NCI-H2227 treated with DMSO at 0.1 percent for 48 hours (cell line): ENCODE measurements around the gene ADSS1.
"Not testable (repeated sequence)": the region's sequence is repeated elsewhere in the genome, so short reads cannot be mapped to it uniquely, and the experiment has no call there.

Experiments used
- DNase-seq: peaks from one replicate; lab custom pipeline; 2025; lab: John Stamatoyannopoulos, UW

The ADSS1 gene

DNA sequence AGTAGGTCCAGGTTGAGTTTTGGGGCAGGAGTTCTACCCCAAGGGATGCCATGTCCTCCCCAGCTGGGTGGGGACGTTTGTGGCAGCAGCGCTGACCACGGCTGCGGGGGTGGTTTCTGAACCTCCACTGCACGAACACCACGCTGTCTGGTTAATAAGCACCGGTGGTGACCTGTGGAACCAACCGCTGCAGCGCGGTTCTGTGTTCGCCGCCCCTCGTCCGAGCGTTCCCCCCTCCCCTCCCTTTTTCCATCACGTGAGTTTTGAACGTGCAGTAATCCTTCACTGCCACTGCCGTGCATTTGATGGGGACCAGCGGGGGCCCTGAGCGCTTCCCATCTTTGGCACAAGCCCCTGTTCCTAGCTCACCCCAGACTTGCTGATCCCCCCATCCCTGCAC lies 6.4 kb upstream of the ADSS1 start:
- peak; percentile 13 for DNase-seq

DNA sequence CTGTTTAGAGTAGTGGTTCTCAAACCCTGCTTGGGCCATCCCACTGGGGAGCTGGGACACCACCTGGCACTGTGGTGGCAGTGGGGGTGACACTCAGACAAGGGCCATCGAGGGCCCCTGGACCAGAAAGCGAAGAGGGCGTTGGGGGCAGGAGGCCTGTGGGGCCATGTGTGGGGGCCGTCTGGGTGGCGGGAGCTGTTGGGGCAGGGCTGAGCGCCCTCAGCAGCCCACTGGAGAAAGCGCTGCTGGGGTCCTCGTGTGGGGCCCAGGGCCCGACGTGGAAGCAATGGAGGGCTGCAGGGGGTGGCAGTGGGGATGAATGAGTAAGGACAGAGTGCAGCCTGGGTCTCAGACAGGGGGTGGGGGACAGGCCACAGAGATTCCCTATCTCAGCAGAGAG lies 5.9 kb upstream of the ADSS1 start:
- DNase-seq: no peak

DNA sequence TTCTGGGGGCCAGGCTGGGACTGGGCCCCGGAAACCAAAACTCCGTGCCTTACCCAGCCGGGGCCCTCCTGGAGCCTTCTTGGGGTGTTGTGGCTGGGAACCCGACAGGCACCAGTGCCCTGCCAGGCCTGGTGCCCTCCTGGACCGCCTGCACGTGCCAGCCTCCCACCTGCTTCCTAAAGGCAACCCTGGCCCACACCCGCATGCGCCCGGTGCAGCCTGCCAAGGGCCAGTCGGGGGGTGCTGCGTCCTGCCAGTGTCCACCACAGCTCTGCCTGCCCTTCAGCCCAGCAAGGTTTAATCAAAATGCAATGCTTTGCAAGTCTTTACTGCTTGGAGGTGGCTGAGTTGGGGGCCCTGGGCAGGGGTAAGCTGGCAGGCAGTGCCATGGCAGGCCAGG lies 5.2 kb upstream of the ADSS1 start:
- no peak for DNase-seq

DNA sequence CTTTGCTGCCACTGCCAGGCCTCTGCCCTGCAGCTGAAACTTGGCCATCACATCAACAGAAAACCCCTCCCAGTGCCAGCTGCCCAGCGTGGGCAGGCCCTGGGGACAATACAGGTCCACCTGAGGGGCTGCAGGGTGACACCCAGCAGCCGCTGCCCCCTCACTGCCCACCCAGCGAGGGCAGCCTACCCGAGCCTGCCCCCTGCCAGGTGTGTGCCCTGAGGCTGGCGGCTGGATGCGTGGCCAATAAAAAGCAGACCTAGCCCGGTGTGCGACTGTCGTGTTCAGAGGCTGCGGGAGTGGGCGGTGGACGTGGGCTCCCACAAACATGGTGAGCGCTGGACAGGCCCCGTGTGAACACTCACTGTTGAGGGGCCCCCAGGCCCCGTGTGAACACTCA lies 4.7 kb upstream of the ADSS1 start:
- no peak for DNase-seq

DNA sequence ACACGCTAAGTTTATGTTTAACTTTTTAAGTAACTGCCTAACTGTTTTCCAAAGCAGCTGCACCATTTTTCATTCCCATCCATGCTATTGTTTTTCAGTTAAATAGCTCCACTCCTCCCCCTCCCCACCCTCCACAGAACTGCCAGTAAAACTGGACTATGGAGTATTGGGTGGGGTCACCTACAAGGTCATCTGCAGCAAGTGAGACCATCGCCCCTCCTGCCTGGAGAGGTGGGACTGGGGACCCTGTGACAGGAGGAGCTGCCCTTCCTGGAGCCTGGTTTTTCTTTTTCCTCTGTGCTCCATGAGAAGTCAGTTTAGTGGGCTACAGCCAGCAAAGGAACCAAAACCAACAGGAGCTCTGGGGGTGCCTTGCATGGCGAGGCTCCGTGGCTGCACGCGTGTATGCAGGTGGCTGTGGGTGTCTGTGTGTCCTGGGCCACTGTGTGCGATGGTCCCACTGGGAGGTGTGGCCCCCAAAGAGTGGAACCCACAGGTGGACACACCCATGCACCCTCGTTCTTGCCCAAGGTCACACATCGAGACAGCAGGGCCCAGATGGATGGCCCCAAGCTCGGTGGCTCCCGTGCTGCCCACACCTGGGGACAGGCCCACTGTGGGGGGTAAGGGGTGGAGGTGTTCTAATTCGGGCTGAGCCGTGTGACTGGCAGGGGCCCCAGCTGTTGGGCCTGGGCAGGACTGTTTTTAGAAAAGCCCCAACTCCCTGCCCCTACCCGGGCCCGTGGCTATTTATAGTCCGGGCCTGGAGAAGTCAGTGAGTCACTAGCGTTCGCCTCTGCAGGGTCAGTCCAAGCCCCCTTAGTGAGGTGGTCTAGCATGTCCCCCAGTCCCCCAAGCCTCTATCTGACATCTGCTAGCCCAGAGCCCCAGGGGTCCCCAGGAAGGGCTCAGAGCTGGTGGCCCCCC lies 2.3 kb upstream of the ADSS1 start:
- DNase-seq: no peak

DNA sequence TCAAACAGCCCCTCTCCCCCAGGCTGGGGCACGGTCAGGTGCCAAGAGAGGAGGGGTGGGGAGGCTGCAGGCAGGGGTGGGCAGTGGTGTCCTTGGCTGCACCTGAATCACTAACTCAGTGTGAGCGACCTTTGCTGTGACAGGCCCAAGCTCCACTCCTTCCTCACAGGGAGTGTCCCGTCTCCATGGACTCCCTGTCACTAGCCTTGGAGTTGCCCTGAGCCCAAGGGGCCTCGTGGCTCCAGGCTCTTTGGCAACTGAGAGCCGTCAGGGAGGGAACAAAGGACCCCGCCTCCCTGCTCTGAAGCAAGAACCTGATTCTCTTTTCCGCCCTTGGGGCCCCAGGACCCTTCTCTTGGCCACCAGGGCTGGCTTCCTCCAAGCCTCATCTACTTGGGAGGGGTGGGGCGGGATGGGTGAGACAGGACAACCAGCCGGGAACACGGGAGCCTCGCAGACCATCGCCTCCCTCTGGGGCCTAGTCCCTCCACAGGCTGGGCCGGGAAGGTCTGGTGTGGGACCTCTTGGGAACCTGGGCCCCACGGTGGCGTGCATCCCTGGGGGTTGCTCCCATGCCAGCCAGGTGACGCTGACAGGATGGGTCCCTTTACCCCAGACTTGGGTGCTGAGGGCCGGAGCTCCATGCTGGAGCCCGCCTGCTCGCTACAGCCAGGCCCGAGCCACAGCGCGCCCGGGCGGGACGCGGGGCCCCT lies 935 bp upstream of the ADSS1 start:
- DNase-seq: no peak

DNA sequence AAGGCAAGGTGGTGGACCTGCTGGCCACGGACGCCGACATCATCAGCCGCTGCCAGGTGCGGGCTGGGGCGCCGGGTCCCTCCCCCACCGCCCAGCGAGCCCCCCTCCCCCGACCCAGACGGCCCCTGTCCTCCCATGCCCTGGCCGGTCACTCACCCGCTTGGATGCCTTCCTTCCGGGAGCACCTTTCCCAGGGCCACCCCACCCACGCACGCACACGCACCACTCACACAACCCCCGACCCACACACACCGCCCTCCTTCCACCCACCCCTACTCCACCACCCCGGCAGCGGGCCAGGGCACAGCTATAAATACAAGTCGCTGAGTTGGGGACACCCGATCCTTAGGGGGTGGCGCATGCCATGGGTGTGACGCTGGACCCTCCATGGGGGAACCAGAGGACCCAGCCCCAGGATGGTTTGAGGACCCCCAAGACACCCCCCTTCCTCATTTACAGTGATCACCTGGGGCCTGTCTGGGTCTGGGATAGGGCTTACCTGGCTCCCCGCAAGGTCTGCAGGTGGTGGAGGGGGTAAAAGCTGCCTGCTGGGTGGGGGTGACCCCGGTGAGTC lies 465 bp downstream of the ADSS1 start:
- no peak for DNase-seq

DNA sequence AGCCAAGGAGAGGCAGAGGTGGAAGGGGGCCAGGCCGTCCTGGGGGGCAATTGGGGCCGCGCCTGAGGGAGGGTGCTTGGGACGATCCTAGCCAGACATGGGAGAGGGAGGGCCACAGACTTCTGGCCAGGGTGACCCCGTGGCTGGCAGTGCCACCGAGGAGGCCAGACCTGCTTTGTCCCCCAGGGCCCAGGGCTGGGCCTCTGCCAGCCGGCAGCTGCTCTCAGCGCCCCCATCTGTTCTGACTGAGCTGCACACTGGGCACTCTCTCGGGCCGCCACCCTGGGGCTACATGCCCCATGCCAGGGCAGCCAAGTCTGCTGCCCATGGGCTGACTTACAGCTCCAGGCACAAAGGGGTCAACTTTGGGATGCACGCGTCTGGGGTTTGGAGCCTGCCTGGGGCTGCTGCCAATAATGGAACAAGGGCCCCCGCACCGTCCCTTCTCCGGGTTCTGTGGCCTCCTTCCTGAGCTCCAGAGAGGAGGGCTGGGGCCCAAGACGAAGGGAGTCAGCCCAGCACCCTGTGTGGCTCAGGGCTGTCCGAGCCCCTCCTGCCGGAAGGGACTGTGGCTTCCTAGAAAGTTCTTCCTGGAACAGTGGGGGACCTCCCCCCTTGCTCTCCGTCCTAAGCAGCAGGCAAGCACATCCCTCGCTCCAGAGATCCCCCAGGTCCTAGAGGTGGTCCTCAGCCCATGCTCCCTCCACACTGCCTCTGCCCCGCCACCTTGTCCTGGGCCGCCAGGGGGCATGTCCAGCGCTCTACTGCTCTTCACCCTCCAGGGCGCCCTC lies 1.1 kb downstream of the ADSS1 start:
- DNase-seq: no peak

DNA sequence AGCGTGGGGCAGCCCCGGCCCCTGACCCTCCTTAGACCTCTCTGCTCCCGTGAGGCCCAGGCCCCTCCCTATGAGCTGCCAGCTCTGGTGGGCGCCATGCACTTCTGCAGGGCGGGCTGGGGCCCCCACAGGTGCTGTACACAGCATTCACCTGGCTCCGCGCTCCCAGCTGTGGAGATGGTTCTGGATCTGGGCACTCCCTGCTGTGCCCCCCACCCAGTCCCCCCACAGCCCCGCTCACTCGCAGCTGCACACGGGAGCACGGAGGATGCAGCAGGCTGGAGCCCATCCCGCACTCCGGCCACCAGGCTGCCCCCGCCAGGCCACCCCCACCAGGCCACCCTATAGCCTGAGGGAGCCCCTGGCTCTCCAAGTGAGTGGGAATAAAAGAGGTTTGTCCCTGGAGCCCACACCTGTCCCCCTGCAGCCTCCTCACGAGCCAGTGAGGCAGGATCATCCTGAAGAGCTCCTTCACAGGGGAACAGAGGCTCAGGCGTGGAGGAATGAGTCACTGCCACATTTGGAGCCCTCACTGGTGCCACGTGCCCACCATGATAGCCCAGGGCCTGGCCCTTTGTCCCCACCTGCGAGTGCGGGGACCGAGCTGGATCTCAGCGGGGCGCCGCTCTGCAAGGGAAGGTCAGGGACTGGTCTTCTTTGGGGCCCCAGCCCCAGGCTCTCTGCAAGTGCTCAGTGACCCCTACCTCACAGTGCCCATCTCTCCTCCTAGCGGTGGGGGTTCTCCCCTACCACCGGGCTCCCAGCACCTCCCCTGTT lies 1.9 kb downstream of the ADSS1 start:
- DNase-seq: no peak

DNA sequence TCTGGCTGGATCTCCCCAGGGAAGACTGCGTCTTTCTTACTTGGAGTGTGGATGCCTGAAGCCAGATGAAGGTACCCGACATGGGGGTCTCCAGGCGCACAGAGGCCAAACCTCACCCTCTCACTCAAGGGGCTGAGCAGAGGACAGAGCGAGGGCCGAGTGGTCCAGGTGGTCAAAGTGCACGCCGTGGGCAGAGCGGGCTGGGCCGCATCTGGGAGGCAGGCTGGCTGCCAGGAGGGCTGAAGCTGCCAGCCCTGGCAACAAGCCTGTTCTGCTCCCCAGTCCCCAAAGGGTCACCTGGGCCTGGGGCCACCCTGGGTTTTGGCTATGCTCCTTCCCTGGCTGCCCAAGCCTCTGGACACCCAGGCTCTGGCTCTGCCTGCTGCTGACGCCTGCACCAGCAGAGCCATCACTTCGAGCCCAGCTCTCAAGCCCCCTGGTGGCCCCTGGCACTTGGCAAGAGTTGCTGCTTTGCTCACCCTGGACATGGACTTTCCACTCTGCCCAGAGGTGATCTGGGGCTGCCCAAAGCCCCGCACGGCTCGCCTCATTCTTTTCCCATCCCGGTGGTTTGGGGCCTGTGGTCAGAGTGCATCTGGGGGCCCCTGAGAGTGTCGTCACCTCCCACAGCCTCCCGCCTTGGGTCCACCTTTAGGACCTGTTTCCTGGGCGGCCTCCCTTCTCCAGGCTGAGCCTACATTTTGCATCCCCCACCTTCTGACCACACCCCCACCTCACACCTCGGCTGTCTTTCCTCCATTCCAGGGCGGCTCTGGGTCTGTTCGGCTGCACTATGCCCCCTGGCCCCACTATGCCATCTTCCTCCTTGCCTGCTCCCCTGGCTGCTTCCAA lies 2.8 kb downstream of the ADSS1 start:
- no peak for DNase-seq

DNA sequence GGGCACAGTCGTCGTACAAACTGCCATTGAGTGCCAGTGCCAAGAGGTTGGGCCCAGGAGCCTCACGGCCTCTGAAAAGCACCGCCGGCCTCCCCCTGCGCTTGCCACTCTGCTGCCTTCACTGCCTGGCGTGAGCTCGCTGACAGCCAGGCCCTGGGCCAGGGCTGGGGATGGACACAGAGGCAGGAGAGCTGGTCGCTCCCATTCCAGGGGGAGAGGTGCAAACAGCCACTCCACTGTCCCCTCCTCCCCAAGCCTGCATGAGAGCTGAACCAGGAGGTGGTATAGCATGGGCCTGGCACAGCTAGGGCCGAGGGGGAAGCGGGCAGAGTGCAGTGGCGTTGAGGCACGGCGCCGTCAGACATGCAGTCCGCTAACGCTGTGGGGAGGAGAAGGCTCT lies 4.6 kb downstream of the ADSS1 start:
- DNase-seq: no peak

DNA sequence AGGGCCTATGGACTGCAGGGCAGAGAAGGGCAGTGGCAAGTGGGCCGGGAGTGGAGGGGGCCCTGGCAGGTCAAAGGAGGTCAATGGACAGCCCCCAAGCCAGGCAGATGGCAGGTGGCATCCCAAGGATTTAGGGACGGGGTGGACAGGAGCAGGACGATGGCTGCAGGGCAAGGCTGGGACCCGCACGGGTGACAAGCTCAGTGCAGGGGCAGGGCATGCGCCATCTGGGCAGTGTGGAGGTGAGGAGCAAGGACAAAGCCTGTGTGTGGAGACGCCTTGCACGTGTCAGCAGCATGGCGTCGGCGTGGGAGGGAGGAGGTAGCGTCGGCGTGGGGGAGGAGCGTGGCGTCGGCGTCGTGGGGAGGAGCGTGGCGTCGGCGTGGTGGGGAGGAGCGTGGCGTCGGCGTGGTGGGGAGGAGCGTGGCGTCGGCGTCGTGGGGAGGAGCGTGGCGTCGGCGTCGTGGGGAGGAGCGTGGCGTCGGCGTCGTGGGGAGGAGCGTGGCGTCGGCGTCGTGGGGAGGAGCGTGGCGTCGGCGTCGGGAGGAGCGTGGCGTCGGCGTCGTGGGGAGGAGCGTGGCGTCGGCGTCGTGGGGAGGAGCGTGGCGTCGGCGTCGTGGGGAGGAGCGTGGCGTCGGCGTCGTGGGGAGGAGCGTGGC lies 5.3 kb downstream of the ADSS1 start:
- not testable (repeated sequence) for DNase-seq

DNA sequence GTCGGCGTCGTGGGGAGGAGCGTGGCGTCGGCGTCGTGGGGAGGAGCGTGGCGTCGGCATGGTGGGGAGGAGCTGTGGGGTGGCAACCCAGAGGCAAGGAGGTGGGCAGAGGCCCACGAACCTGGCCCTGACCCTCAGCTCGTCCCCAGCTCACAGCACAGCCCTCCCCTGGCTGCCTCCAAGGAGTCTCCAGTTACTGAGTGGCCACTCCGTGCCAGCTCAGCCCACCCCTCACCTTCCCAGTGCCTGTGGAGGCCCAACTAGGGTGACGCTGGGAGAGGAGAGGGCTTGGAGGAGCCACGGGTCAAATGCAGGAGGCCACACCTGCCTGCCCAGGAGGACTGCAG lies 5.8 kb downstream of the ADSS1 start:
- no peak for DNase-seq

DNA sequence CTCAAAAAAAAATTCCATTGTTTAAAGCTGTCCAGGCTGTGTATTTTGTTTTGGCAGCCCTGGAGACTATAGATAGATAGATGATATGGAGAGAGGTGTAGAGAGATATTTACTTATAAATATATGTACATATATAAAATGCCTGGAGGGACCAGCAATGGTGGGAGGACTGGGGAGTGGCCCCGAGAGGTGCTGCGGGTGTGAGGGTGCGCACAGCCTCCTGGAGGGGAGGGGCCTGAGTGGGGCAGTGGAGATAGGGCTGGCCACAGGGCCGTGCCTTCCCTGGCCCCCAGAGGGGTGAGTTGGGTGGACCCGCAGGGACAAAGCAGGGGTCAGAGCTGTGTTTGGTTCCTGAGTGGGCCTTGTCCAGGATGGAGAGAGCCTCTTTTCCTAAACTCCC lies 6.5 kb downstream of the ADSS1 start:
- no peak for DNase-seq

DNA sequence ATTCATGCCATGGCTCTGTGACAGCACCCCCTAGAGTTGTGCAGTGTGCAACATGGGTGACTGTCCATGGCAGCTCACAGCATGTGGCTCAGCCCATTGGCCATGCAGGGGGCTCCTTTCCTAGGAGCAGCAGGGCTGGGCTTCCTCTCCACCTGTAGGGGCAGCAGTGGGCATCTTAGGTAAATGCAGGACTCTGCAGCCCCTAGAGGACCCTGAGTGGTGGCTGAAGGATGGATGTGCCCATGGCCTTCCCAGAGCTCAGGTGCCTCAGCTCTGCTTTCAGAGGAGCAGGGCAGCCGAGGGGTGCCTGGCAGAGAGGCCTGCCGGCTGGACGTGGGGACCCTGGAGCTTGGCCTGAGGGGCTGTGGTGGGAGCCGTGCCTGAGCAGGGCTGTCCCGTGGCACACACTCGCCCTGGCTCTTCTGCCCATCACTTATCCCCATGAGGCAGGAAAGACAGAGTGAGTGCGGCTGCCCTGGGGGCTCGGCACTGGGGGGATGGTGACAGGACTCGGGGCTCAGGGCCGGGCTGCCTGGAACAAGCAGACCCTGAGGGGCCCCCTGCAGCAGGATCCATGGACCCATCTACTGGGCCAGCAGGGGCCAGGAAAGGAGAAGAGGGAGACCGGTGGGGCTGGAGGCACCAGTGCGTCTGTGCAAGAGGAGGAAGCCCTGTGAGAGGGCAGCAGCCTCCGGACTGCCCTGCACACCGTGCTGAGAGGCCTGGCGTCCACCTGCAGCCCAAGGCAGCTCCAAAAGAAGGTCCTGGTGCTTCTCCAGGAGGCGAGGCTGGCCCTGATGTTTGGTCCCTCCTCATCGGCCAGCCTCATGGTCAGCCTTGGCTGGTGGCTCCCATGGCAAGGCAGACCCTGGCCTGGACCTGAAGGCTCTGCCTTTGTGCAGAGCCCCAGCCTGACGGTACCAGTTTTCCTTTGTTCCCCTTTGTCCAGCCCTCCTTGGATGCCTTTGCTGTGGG lies 7.6 kb downstream of the ADSS1 start:
- no peak for DNase-seq

DNA sequence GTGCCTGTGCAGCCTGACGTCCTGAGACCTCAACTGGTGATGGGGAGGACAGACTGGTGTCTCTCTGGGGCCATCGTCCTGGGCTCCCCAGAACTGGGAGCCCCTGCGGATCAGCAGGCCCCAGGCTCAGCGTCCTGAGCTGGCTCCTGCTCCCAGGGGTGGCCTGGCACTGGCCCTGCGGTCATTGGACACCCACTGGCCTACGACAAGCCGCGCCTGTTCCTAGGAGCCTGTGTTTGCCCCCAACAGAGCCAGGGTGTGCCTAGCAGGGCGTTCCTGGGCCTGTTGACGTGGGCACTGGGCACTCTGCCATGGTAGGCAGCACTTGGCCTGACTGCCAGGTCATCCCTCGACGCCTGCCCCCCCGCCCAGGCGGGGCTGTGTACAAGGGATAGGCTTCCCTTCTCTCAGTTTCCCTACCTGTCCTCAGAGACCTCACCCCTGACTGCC lies 8.4 kb downstream of the ADSS1 start:
- no peak for DNase-seq

DNA sequence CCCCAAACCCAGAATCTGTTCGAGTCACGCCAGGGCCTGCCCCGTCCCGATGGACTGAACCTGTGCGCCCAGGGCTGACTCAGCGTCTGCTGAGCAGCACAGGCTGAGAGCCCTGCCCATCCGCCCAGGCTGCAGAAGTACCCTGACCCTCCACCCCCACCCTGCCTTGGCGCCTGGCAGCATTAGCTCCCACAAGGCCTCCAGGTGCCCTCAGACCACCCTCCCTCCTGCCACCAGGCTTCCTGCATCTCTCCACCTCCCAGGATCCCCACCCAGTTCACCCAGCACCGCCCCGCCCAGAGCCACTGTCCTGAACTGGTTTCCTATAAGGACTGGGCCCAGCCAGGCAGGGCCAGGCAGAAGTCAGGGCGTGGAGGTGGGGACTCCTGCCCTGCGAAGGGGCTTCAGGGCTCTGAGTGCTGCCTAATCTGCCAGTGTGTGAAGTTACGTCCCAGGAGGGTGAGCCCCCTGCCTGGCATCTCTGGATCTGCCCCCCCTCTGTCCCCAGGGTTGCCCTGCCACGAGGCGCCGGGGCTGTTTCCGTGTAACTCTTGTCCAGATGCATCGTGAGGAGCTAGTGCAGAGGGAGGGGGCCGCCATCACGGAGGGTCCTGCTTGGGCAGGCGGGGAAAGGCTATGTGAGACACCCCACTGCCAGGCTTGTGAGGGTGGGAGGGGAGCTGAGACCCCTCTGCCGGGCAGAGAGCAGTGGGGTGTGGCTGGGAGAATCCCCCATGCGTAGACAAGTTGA lies 9.1 kb downstream of the ADSS1 start:
- no peak for DNase-seq

DNA sequence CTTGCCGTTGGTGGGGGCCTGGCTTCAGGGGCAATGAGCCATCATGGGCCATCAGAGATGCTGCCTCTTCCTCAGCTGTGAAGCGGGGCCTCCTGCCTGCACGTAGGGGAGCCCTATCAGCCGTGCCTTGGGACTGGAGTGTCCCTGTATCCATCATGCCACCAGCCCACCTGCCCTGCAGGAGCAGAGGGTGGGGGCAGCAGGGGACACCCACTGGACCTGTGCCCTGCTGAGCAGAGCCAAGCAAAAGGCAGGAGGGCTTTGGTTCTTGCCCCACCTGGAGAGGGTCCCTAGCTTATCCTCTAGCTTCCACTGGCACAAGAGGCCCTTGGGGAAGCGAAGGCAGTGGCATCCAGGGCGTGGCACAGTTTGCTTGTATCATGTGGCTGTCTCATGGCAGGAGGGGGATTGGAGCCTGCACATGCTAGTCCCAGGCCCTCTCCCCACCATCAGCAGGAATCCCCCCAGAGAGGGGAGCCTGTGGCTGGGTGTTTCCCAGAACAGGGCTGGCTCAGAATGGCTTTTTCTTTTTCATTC lies 10.1 kb downstream of the ADSS1 start:
- DNase-seq: no peak
